ENCODE data around the gene CEACAM21. TPM values are rescaled to one million over a fixed set of nuclear protein-coding genes. Genes with fewer than 3 reads are reported as not detected.

The CEACAM21 gene
- total RNA-seq, 6 experiments from 2014 or later: not detected

GRCh38 chr19:41545547-41545946, 30.4 kb upstream of the CEACAM21 start:
- H3K4me3 Mint-ChIP-seq: no peak overlapping the region
- no peaks in the 10 kb centered on the region for H3K36me3 Mint-ChIP-seq (ENCODE audit: low read depth)
- no peak for TF ChIP-seq CTCF (IDR thresholded peaks at IDR 0.05)
- DNase-seq: no peak
- H3K27ac Mint-ChIP-seq: no peak overlapping the region
- peaks cover 35% of the 10 kb centered on the region for H3K27me3 Mint-ChIP-seq (ENCODE audit: insufficient read depth)
- no peaks in the 10 kb centered on the region for H3K9me3 Mint-ChIP-seq
- no peaks in the 10 kb centered on the region for H3K4me1 Mint-ChIP-seq (ENCODE audit: low read depth)

- Mint-ChIP-seq H3K4me1 (ENCODE audit: low read depth) (no peaks in the 10 kb centered on the region), H3K36me3 (ENCODE audit: low read depth) (no peaks in the 10 kb centered on the region), H3K9me3 (no peaks in the 10 kb centered on the region), H3K27ac (no peak overlapping the region), H3K4me3 (no peak overlapping the region), H3K27me3 (ENCODE audit: insufficient read depth) (peaks cover 36% of the 10 kb centered on the region)
- no peak for DNase-seq
- no peak for TF ChIP-seq CTCF (IDR thresholded peaks at IDR 0.05)
Observed at GRCh38 chr19:41546386-41546789, 29.6 kb upstream of the CEACAM21 start.

- no peaks in the 10 kb centered on the region for H3K9me3 Mint-ChIP-seq
- H3K4me3 Mint-ChIP-seq: no peak overlapping the region
- peaks cover 41% of the 10 kb centered on the region for H3K27me3 Mint-ChIP-seq (ENCODE audit: insufficient read depth)
- no peaks in the 10 kb centered on the region for H3K4me1 Mint-ChIP-seq (ENCODE audit: low read depth)
- no peak for TF ChIP-seq CTCF (IDR thresholded peaks at IDR 0.05)
- H3K36me3 Mint-ChIP-seq (ENCODE audit: low read depth): no peaks in the 10 kb centered on the region
- H3K27ac Mint-ChIP-seq: no peak overlapping the region
- DNase-seq: no peak
Observed at GRCh38 chr19:41546961-41547360, 29.0 kb upstream of the CEACAM21 start.

GRCh38 chr19:41547569-41547968, 28.4 kb upstream of the CEACAM21 start:
- Mint-ChIP-seq H3K4me3 (no peak overlapping the region), H3K27me3 (ENCODE audit: insufficient read depth) (peaks cover 40% of the 10 kb centered on the region), H3K9me3 (no peaks in the 10 kb centered on the region), H3K36me3 (ENCODE audit: low read depth) (no peaks in the 10 kb centered on the region), H3K27ac (no peak overlapping the region), H3K4me1 (ENCODE audit: low read depth) (no peaks in the 10 kb centered on the region)
- TF ChIP-seq CTCF (IDR thresholded peaks at IDR 0.05): no peak
- DNase-seq: no peak

- Mint-ChIP-seq H3K27me3 (ENCODE audit: insufficient read depth) (peaks cover 40% of the 10 kb centered on the region), H3K4me3 (no peak overlapping the region)
Observed at GRCh38 chr19:41548047-41548446, 27.9 kb upstream of the CEACAM21 start.

More at GRCh38 chr19:41548047-41548446, 27.9 kb upstream of the CEACAM21 start:
- H3K36me3 Mint-ChIP-seq (ENCODE audit: low read depth): no peaks in the 10 kb centered on the region
- no peaks in the 10 kb centered on the region for H3K4me1 Mint-ChIP-seq (ENCODE audit: low read depth)
- no peak for TF ChIP-seq CTCF (IDR thresholded peaks at IDR 0.05)
- DNase-seq: no peak
- H3K27ac Mint-ChIP-seq: no peak overlapping the region
- no peaks in the 10 kb centered on the region for H3K9me3 Mint-ChIP-seq
